ENCODE measurements around the gene ATP6AP2. TPM values are rescaled to one million over a fixed set of nuclear protein-coding genes. Genes with fewer than 3 reads are reported as not detected.
A peak's percentile ranks its signal among the peaks of the same experiment; 100 is the strongest.

ATP6AP2 gene
- total and polyA plus RNA-seq, 9 of the 15 experiments (the other 6 are each of a cell fraction or from before 2014, with no cell fraction given): 23.3 to 131 (median 41.9) TPM

- TF ChIP-seq MXD1 (CRISPR knock-in tag; IDR thresholded peaks at IDR 0.05; ENCODE audit: borderline replicate concordance, poor library complexity, severe bottlenecking): peak; percentile 41
- TF ChIP-seq ZSCAN32 (CRISPR knock-in tag; IDR thresholded peaks at IDR 0.05): peak; percentile 73; the same call in 1 of the 2 replicates
- no peak for TF ChIP-seq CEBPZ (IDR thresholded peaks at IDR 0.05; ENCODE audit: borderline replicate concordance, low read depth, low read length)
- no peak for TF ChIP-seq ZFPM2 (CRISPR knock-in tag; IDR thresholded peaks at IDR 0.05)
- peak; percentile 97 for TF ChIP-seq ZNF589 (CRISPR knock-in tag; IDR thresholded peaks at IDR 0.05; ENCODE audit: low read depth)
- TF ChIP-seq ZNF224 (CRISPR knock-in tag; IDR thresholded peaks at IDR 0.05): no peak
- no peak for TF ChIP-seq ARNT (IDR thresholded peaks at IDR 0.05)
- peak; percentile 97 for TF ChIP-seq PYGO2 (tag; IDR thresholded peaks at IDR 0.05)
- TF ChIP-seq RERE (CRISPR knock-in tag; IDR thresholded peaks at IDR 0.05; ENCODE audit: borderline replicate concordance): no peak
- TF ChIP-seq SRSF3 (IDR thresholded peaks at IDR 0.05; ENCODE audit: insufficient read depth, low read length): no peak
- TF ChIP-seq PRMT5 (CRISPR knock-in tag; IDR thresholded peaks at IDR 0.05): no peak
- TF ChIP-seq MEF2D (tag; conservative IDR thresholded peaks at IDR 0.05; ENCODE audit: low read depth): peak; percentile 97
- TF ChIP-seq ZNF280B (CRISPR knock-in tag; IDR thresholded peaks at IDR 0.05): 0 out of 2 replicates have a peak, but pooled peaks have one; percentile 44
- no peak for TF ChIP-seq NFE2 (IDR thresholded peaks at IDR 0.05; ENCODE audit: low read depth)
- TF ChIP-seq HNRNPH1 (optimal IDR thresholded peaks at IDR 0.05; ENCODE audit: low read depth, low read length): no peak
- no peak for TF ChIP-seq NR2C2 (CRISPR knock-in tag; IDR thresholded peaks at IDR 0.05)
- peak; percentile 87 for TF ChIP-seq NR2C2 (tag; IDR thresholded peaks at IDR 0.05)
- TF ChIP-seq ZNF830 (CRISPR knock-in tag; IDR thresholded peaks at IDR 0.05): no peak
- TF ChIP-seq TRIM24 (IDR thresholded peaks at IDR 0.05): no peak
Observed at GRCh38 chrX:40571600-40571999, 9.2 kb upstream of the ATP6AP2 start (continued).
